Endothelial cell of umbilical vein (primary cell): ENCODE results near the gene CEP164. TPM values are rescaled to one million over a fixed set of nuclear protein-coding genes. Genes with fewer than 3 reads are reported as not detected.

ENCODE experiments used
- BruUV-seq: library from RNA; stranded (reverse); fragments of 400-500 nt; replicated peaks from 2 replicates; lab custom pipeline; 2021; lab: Mats Ljungman, UMichigan
- CTCF ChIA-PET: fragments of 300-600, 350-600 bp; sonication (Branson Sonifier 250); formaldehyde crosslinking; loops from one replicate; lab custom pipeline; 2021; ENCODE audit warnings: antibody characterized with exemption, inconsistent platforms; lab: Charles Lee
- POLR2A ChIA-PET: fragments of 300-600, 350-600 bp; sonication (Branson Sonifier 250); formaldehyde crosslinking; loops from one replicate; lab custom pipeline; 2021; ENCODE audit warnings: antibody characterized with exemption, inconsistent platforms; lab: Charles Lee
- DNase-seq: peaks from one replicate; pipeline ENCODE4 v3.0.0-alpha.2; 2011; ENCODE audit warnings: low read depth, low spot score
- FAIRE-seq: peaks from 2 replicates; lab custom pipeline; 2011; peaks lifted over from hg19 to GRCh38; lab: Jason Lieb, UNC
- H2AFZ ChIP-seq: 2 replicates; pipeline ENCODE4 v1.6.0; 2012; ENCODE audit warnings: low read depth, low read length, control low read depth, inconsistent platforms
- H3K27ac ChIP-seq: 2 replicates; pipeline ENCODE4 v1.5.1; 2011; ENCODE audit warnings: low read depth, mild to moderate bottlenecking, control low read depth, low read length, moderate library complexity; ENCODE audit not compliant: insufficient read depth
- H3K27me3 ChIP-seq, 2 experiments: 2 replicates each; pipeline versions ENCODE4 v1.6.0 to v1.6.1; 2011; ENCODE audit warnings: low read length in 2 of 2, mixed read lengths in 1 of 2; ENCODE audit not compliant: control insufficient read depth in 2 of 2, insufficient read depth in 2 of 2
- H3K36me3 ChIP-seq, 2 experiments: 2 replicates in 1 of 2; 3 replicates in 1 of 2; pipeline ENCODE4 v1.5.1; 2011; ENCODE audit warnings: low read length in 2 of 2, mild to moderate bottlenecking in 1 of 2, moderate library complexity in 1 of 2; ENCODE audit not compliant: control insufficient read depth in 2 of 2, insufficient read depth in 2 of 2; ENCODE audit errors: extremely low read depth in 1 of 2
- H3K4me1 ChIP-seq: 3 replicates; pipeline ENCODE4 v1.5.1; 2011; ENCODE audit warnings: mild to moderate bottlenecking, low read length; ENCODE audit not compliant: control insufficient read depth, insufficient read depth; ENCODE audit errors: extremely low read depth
- H3K4me2 ChIP-seq: 2 replicates; pipeline ENCODE4 v1.6.1; 2011; ENCODE audit warnings: low read length, control low read depth, mixed read lengths; ENCODE audit not compliant: insufficient read depth
- H3K4me3 ChIP-seq, 3 experiments: fragments of 200-600 bp in 1 of 3; sonication (generic), shearing (Covaris generic) in 1 of 3; replicated peaks in 1 of 3; 2 replicates each; pipeline ENCODE4 v1.5.1; 2011 to 2016; ENCODE audit warnings: control low read depth in 3 of 3, low read length in 3 of 3, mild to moderate bottlenecking in 2 of 3, inconsistent platforms in 1 of 3, low read depth in 1 of 3, moderate library complexity in 1 of 3; ENCODE audit not compliant: insufficient read depth in 1 of 3
- H3K79me2 ChIP-seq: 2 replicates; pipeline ENCODE4 v1.6.0; 2012; ENCODE audit warnings: low read length, inconsistent platforms; ENCODE audit not compliant: control insufficient read depth, insufficient read depth
- H3K9ac ChIP-seq: replicated peaks from 2 replicates; pipeline ENCODE3; 2011; ENCODE audit warnings: low read length, control low read depth; ENCODE audit not compliant: insufficient read depth; ENCODE audit errors: extremely low read depth
- H3K9me1 ChIP-seq: replicated peaks from 3 replicates; pipeline ENCODE4 v1.6.0; 2011; ENCODE audit warnings: mild to moderate bottlenecking, low read length; ENCODE audit not compliant: control insufficient read depth, insufficient read depth; ENCODE audit errors: extremely low read depth
- H3K9me3 ChIP-seq: replicated peaks from 2 replicates; pipeline ENCODE4 v1.5.1; 2012; ENCODE audit warnings: low read length, inconsistent platforms; ENCODE audit not compliant: control insufficient read depth, insufficient read depth
- H4K20me1 ChIP-seq: replicated peaks from 2 replicates; pipeline ENCODE3; 2011; ENCODE audit warnings: mild to moderate bottlenecking, low read length; ENCODE audit not compliant: control insufficient read depth, insufficient read depth; ENCODE audit errors: extremely low read depth
- CTCF ChIP-seq, 2 donors: IDR thresholded peaks; 1 replicate in 1 of 2; 2 replicates in 1 of 2; pipeline ENCODE4 v1.5.1; 2011; ENCODE audit warnings: low read length in 2 of 2, mild to moderate bottlenecking in 2 of 2, moderate library complexity in 2 of 2, control low read depth in 1 of 2, inconsistent platforms in 1 of 2, low read depth in 1 of 2; ENCODE audit not compliant: insufficient read depth in 1 of 2; ENCODE audit errors: extremely low read depth in 1 of 2
- EZH2 ChIP-seq: IDR thresholded peaks from 2 replicates; pipeline ENCODE4 v1.6.1; 2012; ENCODE audit warnings: borderline replicate concordance, low read depth, mild to moderate bottlenecking, moderate library complexity, low read length, inconsistent platforms; ENCODE audit not compliant: severe bottlenecking
- FOS ChIP-seq: IDR thresholded peaks from 2 replicates; pipeline ENCODE4 v1.6.1; 2011; ENCODE audit warnings: mild to moderate bottlenecking, low read length, moderate library complexity, borderline replicate concordance; ENCODE audit not compliant: insufficient read depth
- GATA2 ChIP-seq: IDR thresholded peaks from 2 replicates; pipeline ENCODE4 v1.7.0; 2011; ENCODE audit warnings: low read depth, mild to moderate bottlenecking, moderate library complexity, mixed read lengths, low read length; ENCODE audit not compliant: insufficient read length, insufficient read depth
- JUN ChIP-seq: IDR thresholded peaks from 2 replicates; pipeline ENCODE4 v1.6.1; 2011; ENCODE audit warnings: borderline replicate concordance, low read depth; ENCODE audit not compliant: insufficient read length, insufficient read depth
- MAX ChIP-seq: IDR thresholded peaks from 2 replicates; pipeline ENCODE4 v1.6.1; 2011; ENCODE audit not compliant: insufficient read depth, insufficient read length
- MYC ChIP-seq: IDR thresholded peaks from one replicate; pipeline ENCODE4 v1.6.1; 2011; ENCODE audit warnings: mild to moderate bottlenecking, low read depth, low read length
- POLR2A ChIP-seq: IDR thresholded peaks from 2 replicates; pipeline ENCODE4 v1.6.1; 2012; ENCODE audit warnings: low read depth, mild to moderate bottlenecking, control low read depth, low read length
- POLR2AphosphoS5 ChIP-seq: IDR thresholded peaks from 2 replicates; pipeline ENCODE4 v1.6.1; 2012; ENCODE audit warnings: low read depth, mild to moderate bottlenecking, control low read depth, low read length, moderate library complexity; ENCODE audit not compliant: insufficient read depth
- dilution Hi-C: fragments of 300-500 bp; cut with MboI; formaldehyde crosslinking; loops from one replicate; pipeline ENCODE4 v1.15.0; 2019; ENCODE audit warnings: low sequenced_read_pairs; ENCODE audit not compliant: extremely low pct_ligation_motif_present
- intact Hi-C: fragments of 100-400 bp; cut with micrococcal nuclease; formaldehyde crosslinking; loops from one replicate; pipeline ENCODE4 v1.10.0; 2022
- polyA plus RNA-seq, 4 experiments: library from polyadenylated mRNA; depleted of rRNA in 3 of 4; stranded (reverse) in 3 of 4; unstranded in 1 of 4; fragments of >200 nt; gene quantifications; 2 replicates each; pipeline versions ENCODE4 v1.2.1 to v1.2.3, GENCODE V29; 2011 to 2012; ENCODE audit warnings: missing spikeins in 1 of 4
- total RNA-seq: library from RNA; stranded (reverse); gene quantifications from 2 replicates; pipeline ENCODE4 v1.2.3, GENCODE V29; 2021

CEP164 gene
- total and polyA plus RNA-seq, 2 donors (not counting 3 experiments of a cell fraction or from before 2014, with no cell fraction given), result 22.7 to 48.4 TPM

- POLR2A ChIA-PET, result no interaction called here
- dilution Hi-C loops, result no loop called here
Observed at GRCh38 chr11:117309310-117309709, 18.3 kb upstream of the CEP164 start.

More at GRCh38 chr11:117309310-117309709, 18.3 kb upstream of the CEP164 start:
- no peak overlapping the region for H3K27ac ChIP-seq
- intact Hi-C loops, result no loop called here
- no peak overlapping the region for H3K4me2 ChIP-seq
- H3K9me1 ChIP-seq, result no peaks in the 10 kb centered on the region
- no peak overlapping the region for H3K4me3 ChIP-seq
- no peaks in the 10 kb centered on the region for H3K4me1 ChIP-seq
- no peak overlapping the region for H3K9ac ChIP-seq
- H3K27me3 ChIP-seq, result no peaks in the 10 kb centered on the region
- H4K20me1 ChIP-seq, result no peaks in the 10 kb centered on the region
- FAIRE-seq (no peak), DNase-seq (no peak)
- TF ChIP-seq JUN (no peak), FOS (no peak), GATA2 (no peak), POLR2AphosphoS5 (no peak), CTCF (IDR thresholded peaks at IDR 0.05; ENCODE audit: extremely low read depth in 1 of 2, insufficient read depth in 1 of 2, low read depth in 1 of 2, low read length in 2 of 2) (no peak), MAX (no peak), MYC (no peak), POLR2A (no peak), EZH2 (no peak)
- BruUV-seq, result no TSS peak
- no peaks in the 10 kb centered on the region for H3K9me3 ChIP-seq
- peaks cover 0 to 2% of the 10 kb centered on the region in 2 experiments for H3K36me3 ChIP-seq
- H2AFZ ChIP-seq, result no peak overlapping the region
- peaks cover under 1% of the 10 kb centered on the region for H3K79me2 ChIP-seq
- CTCF ChIA-PET, result interaction anchor here (1.1 kb wide), 1 partner anchor 13 kb away, joined by 3 read pairs; no protein-coding TSS in a partner anchor
